WI38 (cell line): ENCODE data around the gene RNF183.

Source experiments
- H3K4me3 ChIP-seq: 2 replicates; pipeline ENCODE4 v1.5.1; 2011; ENCODE audit warnings: low read depth, mild to moderate bottlenecking, control low read depth, low read length
- TF ChIP-seq, protein P1 (sequence below): IDR thresholded peaks from 2 replicates; pipeline ENCODE4 v1.5.1; 2012; ENCODE audit warnings: low read depth, mild to moderate bottlenecking, control low read depth, low read length

The RNF183 gene

DNA sequence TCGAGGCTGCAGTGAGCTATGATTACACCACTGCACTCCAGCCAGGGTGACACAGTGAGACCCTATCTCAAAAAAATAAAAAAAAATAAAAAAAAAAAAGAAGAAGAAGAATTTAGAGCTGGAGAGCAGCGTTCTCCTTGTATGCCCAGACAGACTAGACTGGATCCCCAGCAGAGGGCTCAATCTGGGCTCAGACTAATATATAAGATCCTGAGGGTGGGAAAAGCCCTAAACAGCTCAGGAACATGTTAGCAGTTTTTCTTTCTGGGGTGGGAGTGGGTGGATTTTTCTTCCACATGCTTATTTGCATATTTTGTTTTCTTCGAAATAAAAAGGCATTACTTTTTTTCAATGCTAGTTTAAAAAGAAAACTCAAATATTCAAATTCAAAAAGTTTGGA is 45.3 kb upstream of the RNF183 start:
- H3K4me3 ChIP-seq = no peak overlapping the region
- TF ChIP-seq, protein P1, sequence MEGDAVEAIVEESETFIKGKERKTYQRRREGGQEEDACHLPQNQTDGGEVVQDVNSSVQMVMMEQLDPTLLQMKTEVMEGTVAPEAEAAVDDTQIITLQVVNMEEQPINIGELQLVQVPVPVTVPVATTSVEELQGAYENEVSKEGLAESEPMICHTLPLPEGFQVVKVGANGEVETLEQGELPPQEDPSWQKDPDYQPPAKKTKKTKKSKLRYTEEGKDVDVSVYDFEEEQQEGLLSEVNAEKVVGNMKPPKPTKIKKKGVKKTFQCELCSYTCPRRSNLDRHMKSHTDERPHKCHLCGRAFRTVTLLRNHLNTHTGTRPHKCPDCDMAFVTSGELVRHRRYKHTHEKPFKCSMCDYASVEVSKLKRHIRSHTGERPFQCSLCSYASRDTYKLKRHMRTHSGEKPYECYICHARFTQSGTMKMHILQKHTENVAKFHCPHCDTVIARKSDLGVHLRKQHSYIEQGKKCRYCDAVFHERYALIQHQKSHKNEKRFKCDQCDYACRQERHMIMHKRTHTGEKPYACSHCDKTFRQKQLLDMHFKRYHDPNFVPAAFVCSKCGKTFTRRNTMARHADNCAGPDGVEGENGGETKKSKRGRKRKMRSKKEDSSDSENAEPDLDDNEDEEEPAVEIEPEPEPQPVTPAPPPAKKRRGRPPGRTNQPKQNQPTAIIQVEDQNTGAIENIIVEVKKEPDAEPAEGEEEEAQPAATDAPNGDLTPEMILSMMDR = no peak

DNA sequence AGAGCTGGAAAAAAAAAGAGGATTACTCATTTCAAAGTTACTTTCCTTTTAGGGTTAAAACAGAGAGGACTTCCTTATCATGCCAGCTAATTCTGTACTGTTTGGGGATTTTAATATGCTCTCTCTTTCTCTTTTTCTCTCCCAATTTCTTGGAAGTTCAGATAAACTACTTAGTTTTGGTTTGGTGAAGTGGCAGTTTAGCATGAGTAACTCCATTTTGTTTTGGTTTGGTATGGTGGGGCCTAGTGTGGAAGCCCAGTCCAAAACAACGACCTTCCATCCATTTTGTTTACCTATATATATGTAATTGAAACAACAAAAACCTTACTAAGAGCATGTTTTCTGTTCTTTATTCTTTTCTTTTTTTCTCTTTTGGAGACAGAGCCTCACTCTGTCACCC is 42.5 kb upstream of the RNF183 start:
- TF ChIP-seq, protein P1 = no peak
- H3K4me3 ChIP-seq = no peak overlapping the region

DNA sequence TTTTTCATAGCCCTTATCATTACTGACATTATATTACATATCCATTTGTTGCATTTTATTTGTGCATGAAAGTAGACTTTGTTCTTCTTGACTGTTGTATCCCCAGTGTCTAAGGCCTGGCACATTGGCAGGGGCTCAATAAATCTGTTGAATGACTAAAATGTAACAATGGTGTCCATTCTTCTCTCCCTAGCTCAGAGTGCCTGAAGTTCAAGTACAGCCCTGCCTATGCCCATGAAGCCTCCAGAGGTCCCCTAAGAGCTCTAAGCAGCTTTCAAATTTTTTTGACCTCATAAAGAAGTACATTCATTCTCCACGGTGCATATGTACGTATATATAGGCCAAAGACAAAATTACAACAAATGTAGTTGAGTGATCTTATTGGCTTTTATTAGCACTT is 42.0 kb upstream of the RNF183 start:
- H3K4me3 ChIP-seq = no peak overlapping the region
- TF ChIP-seq, protein P1 = no peak

DNA sequence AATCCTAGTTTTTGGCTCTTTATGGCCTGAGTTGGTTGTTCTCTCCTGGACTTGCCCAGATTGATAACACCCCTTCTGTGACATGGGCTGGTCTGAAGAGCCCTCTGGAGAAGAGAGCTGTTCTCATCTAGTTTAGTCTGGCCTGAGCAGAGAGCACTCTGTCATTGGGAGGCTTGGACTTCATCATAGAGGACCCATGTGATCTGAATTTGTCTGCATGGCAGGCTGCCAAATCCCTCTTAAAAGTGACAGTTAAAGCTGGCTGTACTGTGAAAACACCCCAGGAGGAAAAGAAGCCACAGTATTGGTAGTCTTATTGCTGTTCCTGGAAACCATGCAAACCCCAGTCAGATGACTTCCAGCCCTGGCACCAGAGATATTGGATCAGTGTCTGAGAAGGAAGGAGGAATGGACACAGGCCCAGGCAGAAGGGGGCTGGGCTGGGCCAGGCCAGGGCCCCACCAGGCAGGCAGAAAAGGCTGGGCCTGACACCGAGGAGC is 40.6 kb upstream of the RNF183 start:
- TF ChIP-seq, protein P1 = no peak
- H3K4me3 ChIP-seq = no peak overlapping the region

DNA sequence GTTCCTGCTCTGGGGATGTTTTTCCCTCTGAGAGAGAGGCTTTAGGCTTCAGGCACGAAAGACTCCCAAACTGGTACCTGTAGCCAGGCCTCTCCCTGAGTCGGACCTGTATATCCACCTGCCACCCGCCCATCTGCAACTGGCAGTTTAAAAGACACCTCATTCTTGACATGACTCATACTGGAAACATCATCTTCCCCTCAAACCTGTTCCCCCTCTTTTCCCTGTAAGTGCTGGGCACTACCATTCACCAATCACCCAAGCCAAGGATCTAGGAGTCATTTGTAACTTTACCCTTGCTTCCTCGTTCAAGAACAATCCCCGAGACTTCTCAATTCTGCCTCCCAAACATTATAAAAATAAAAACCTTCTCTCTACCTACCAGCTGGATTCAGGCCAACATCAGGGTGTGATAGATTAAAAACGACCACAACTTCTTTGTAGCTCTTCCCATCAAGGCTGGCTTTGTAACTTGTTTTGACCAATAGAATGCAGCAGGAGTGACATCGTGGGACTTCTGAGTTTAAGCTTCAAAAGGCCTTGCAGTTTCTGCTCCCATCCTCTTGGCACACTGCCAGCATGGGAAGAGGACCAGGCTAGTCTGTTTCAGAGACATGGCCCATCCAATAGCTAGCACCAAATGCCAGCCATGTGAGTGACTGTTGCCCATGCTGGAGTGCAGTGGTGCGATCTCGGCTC is 38.7 kb upstream of the RNF183 start:
- TF ChIP-seq, protein P1 = no peak
- no peak overlapping the region for H3K4me3 ChIP-seq

DNA sequence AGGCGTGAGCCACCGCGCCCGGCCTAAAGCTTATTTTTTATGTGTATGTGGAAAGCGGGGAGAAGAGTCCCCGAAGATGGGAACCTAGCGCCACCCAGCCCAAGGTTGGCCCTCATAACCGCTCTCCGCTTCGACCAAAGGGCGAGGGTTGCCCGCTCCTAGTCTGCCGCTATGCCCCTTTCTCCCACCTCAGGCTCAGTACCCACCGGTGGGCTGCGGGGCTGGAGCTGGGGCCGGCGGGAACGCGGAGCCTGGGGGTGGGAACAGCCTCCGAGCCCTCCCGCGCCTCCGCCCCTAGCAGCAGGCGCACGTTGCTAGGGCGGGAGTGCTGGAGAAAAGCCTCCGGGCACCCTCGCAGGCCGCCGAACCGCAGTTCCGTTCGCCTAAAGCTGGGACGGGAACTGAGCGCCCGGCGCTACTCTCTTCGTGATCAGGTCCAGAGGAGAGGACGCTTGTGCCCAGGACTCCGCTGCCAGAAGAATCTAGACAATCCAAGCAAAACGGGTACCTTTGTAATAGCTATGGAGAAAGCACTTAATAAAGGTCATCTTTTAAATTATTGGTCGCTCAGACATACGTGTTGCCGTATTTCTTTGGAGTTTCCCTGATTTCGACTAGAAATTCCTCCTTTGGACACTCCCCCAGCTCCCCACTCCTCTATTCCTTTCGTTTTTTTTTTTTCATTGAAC is 37.0 kb upstream of the RNF183 start, which contains the start of gene WDR31:
TSS of gene WDR31 (minus strand) at position 265 of the 689 bp plus-strand sequence. CDS start 8,253 bp downstream, outside the sequence.
- TF ChIP-seq, protein P1 = no peak
- peak within 1 kb of the TSS; percentile 84 for H3K4me3 ChIP-seq

DNA sequence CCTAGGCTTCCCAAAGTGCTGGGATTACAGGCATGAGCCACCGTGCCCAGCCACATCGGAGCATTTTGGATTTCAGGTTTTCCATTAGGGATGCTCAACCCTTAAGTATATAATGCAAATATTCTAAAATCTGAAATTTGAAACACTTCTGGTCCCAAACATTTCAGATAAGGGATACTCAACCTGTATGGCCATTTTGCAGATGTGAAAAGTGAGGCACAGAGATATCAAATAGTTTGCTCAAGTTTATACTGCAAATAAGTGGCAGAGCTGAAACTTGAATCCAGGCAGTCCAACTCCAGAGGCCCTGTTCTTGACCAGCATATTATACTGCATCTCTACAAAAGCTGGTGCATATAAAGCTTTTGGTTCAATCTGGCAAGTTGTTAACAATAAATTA is 34.5 kb upstream of the RNF183 start:
- no peak overlapping the region for H3K4me3 ChIP-seq
- TF ChIP-seq, protein P1 = no peak
